AG04450 (cell line): ENCODE results near the gene ZKSCAN4. TPM values are rescaled to one million over a fixed set of nuclear protein-coding genes. Genes with fewer than 3 reads are reported as not detected.
A peak's percentile ranks its signal among the peaks of the same experiment; 100 is the strongest.

Source experiments
- CTCF ChIA-PET: fragments of 300-600, 350-600 bp; formaldehyde crosslinking; extraction: SDS; loops from one replicate; lab custom pipeline; 2022; ENCODE audit warnings: antibody characterized with exemption, inconsistent platforms; lab: Charles Lee
- POLR2A ChIA-PET: fragments of 350-600 bp; formaldehyde crosslinking; extraction: SDS; loops from one replicate; lab custom pipeline; 2021; ENCODE audit warnings: antibody characterized with exemption, inconsistent platforms; lab: Yijun Ruan, JAX
- DNase-seq: peaks from one replicate; pipeline ENCODE4 v3.0.0-alpha.2; 2011; ENCODE audit warnings: low read depth, low spot score
- H3K27ac ChIP-seq: one replicate; pipeline ENCODE4 v1.5.1; 2012; ENCODE audit warnings: low read depth, low read length, control low read depth
- H3K27me3 ChIP-seq: one replicate; pipeline ENCODE4 v1.6.0; 2012; ENCODE audit warnings: low read length; ENCODE audit not compliant: control insufficient read depth, insufficient read depth
- H3K4me3 ChIP-seq: 2 replicates; pipeline ENCODE4 v1.5.1; 2011; ENCODE audit warnings: mild to moderate bottlenecking, low read depth, low read length, control low read depth
- H3K9me3 ChIP-seq: 2 replicates; pipeline ENCODE4 v1.5.1; 2012; ENCODE audit warnings: low read length; ENCODE audit not compliant: control insufficient read depth, insufficient read depth
- CTCF ChIP-seq: IDR thresholded peaks from 2 replicates; pipeline ENCODE4 v1.5.1; 2011; ENCODE audit warnings: low read depth, low read length, control low read depth, inconsistent platforms
- polyA minus RNA-seq: library from RNA; depleted of rRNA, polyadenylated mRNA; stranded (reverse); fragments of >200 nt; gene quantifications from 2 replicates; pipeline ENCODE4 v1.2.3, GENCODE V29; 2011; rRNA and poly(A)+ RNA removed
- polyA plus RNA-seq: library from polyadenylated mRNA; depleted of rRNA; stranded (reverse); fragments of >200 nt; gene quantifications from 2 replicates; pipeline ENCODE4 v1.2.3, GENCODE V29; 2011; rRNA removed

The ZKSCAN4 gene
- polyA plus RNA-seq (3.7 and 4.7 TPM in 2 replicates), polyA minus RNA-seq (4.0 and 5.6 TPM in 2 replicates)

DNA sequence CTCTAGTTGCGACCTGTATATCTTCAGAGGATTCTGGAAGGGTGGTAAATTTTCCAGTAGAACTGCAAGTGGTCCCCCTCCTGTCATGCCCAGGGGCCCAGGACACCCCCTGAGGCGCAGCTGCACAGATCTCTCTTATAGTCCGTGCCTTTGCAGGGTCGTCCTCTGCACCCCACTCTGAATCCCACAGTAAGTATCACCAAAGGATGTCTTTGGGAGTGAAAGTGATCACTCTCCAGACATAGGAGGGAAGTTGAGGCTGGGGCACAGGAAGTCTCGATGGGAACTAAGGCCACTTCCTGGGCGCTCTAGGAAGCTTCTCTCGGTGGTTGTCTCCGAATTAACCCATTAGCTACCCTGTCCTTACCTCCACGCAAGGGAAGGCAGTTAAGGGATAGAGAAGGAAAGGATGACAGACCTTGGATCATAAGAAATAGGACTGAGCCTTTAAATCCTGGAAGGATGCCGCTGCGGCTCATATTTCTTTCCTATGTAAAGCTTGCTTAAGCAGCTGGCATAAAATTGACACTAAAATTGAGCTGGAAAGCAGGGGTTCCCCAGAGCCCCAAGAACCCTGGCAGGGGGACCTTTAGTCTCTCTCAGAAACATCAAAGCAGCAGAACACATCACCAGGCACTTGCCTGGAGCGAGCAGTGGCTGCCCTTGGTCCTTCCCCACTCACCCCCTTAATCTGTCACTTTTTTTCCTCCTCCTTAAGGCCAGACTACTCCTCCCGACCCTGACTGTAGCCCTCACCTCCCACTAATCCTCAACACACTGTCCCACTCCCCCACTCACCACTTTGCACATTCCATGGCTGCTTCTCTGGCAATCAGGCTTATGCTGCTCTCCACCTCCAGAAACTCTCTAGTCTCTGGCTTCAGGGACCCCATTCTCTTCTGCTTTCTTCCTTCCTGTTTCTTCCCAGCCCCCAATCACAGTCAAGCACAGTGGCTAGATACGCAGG lies at the start of gene ZKSCAN4:
ZKSCAN4 (minus strand) TSS at position 261 of the 967 bp plus-strand sequence. CDS start 289 bp downstream, outside the sequence.
- peak within 1 kb of the TSS; percentile 94 for H3K4me3 ChIP-seq
- peak within 1 kb of the TSS; percentile 52 for H3K27ac ChIP-seq
- peak; percentile 86 for DNase-seq
- no peaks in the 10 kb centered on the region for H3K9me3 ChIP-seq
- H3K27me3 ChIP-seq, result no peaks in the 10 kb centered on the region
- POLR2A ChIA-PET, result interaction anchor here (0.6 to 1.8 kb wide), 9 partner anchors 15 to 658 kb away, joined by 3 to 14 read pairs (median 5); partner anchors contain the start of genes PGBD1, ZKSCAN8 and ZSCAN26
- no peak for TF ChIP-seq CTCF
- CTCF ChIA-PET, result interaction anchor here (0.7 to 2.8 kb wide), 5 partner anchors 12 to 131 kb away, joined by 3 to 13 read pairs (median 4); partner anchors contain the start of gene PGBD1

- Histone ChIP-seq H3K9me3 (no peaks in the 10 kb centered on the region), H3K27ac (no peak overlapping the region), H3K4me3 (no peak overlapping the region), H3K27me3 (no peaks in the 10 kb centered on the region)
- ChIA-PET CTCF (no interaction called here), POLR2A (no interaction called here)
- TF ChIP-seq CTCF, result no peak
- DNase-seq, result no peak
Measured at GRCh38 chr6:28296520-28297060, 44.5 kb upstream of the ZKSCAN4 start.

GRCh38 chr6:28295326-28295725 lies 43.3 kb upstream of the ZKSCAN4 start:
- POLR2A ChIA-PET, result no interaction called here
- no peak for DNase-seq
- TF ChIP-seq CTCF, result no peak
- Histone ChIP-seq H3K9me3 (no peaks in the 10 kb centered on the region), H3K27me3 (no peaks in the 10 kb centered on the region), H3K27ac (no peak overlapping the region), H3K4me3 (no peak overlapping the region)
- CTCF ChIA-PET, result no interaction called here

GRCh38 chr6:28291573-28291972 lies 39.5 kb upstream of the ZKSCAN4 start:
- H3K9me3 ChIP-seq, result no peaks in the 10 kb centered on the region
- ChIA-PET CTCF (interaction anchor here (0.6 kb wide), 1 partner anchor 401 kb away, joined by 3 read pairs; a partner anchor contains a TSS), POLR2A (interaction anchor here (0.7 kb wide), 1 partner anchor 167 kb away, joined by 7 read pairs; the partner anchor contains the start of gene ZSCAN16)
- H3K27ac ChIP-seq, result no peak overlapping the region
- H3K27me3 ChIP-seq, result no peaks in the 10 kb centered on the region
- H3K4me3 ChIP-seq, result no peak overlapping the region
- no peak for DNase-seq
- no peak for TF ChIP-seq CTCF
